Measurements from ENCODE around the gene HCFC1R1. TPM values are rescaled to one million over a fixed set of nuclear protein-coding genes. Genes with fewer than 3 reads are reported as not detected.

HCFC1R1 gene
- polyA plus RNA-seq, 3 donors, result 16.7 to 27.1 (median 19.9) TPM

DNA sequence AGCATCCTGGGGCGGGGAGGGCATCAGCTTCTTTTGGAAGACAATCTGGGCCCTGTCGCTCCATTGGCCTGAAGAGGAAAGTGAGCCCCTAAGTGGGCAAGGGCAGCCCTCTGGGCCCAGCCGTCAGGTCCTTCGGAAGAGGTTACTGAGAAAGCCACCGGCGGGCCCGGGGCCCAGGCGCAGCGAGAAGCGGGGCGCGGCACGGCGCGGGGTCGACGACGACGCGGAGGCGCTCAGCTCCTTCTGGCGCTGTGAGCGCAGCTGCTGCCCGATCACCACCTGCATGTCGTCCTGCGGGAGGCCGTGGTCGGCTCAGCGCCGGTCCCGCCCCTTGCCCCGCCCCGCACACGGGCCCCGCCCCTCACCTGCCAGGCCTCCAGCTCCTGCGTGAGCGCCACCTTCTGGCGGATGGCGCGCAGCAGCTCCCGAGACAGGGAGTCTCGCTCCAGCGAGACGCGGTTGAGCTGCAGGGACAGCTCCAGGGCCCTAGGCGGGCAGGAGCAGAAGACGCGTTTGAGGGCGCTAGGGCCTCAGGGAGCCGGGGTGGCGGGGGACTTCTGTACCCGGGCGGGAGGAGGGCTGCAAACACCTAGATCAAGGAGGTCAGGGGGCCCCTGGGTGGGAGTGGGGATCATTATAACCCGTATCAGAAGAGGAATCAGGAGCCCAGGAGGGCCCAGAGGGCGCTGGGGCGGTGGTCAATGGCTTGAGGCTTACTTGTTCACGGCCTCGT lies 4.4 kb upstream of the HCFC1R1 start:
- H3K4me1 Mint-ChIP-seq, result peaks cover 43% of the 10 kb centered on the region
- H3K79me2 ChIP-seq (ENCODE audit: insufficient read depth, low read length), result no peaks in the 10 kb centered on the region
- peak overlapping the region in 1 of 2 donors; percentile 86 for H3K4me3 Mint-ChIP-seq
- H3K4me1 ChIP-seq (ENCODE audit: control insufficient read depth in 1 of 2, insufficient read depth in 2 of 2, low read length in 2 of 2), result peaks cover 33 to 41% of the 10 kb centered on the region in 2 donors
- no peak overlapping the region for H2AFZ ChIP-seq (ENCODE audit: insufficient read depth, low read depth, low read length, poor library complexity, severe bottlenecking)
- intact Hi-C loops (cut with micrococcal nuclease), result loop anchor here (2.0 to 10.0 kb wide), 2 partner anchors 25 to 97 kb away; no protein-coding TSS in a partner anchor
- no peak overlapping the region for H3K27ac Mint-ChIP-seq
- peak overlapping the region in 1 of 3 experiments; percentile 36 for H3K4me3 ChIP-seq (replicated peaks in 1 of 3; ENCODE audit: low read depth in 2 of 3, low read length in 3 of 3)
- peaks cover 27 to 29% of the 10 kb centered on the region in 2 donors for H3K36me3 Mint-ChIP-seq
- H3K9me3 Mint-ChIP-seq, result peaks cover 0 to 27% (median 6%) of the 10 kb centered on the region in 7 donors
- TF ChIP-seq, protein P1, sequence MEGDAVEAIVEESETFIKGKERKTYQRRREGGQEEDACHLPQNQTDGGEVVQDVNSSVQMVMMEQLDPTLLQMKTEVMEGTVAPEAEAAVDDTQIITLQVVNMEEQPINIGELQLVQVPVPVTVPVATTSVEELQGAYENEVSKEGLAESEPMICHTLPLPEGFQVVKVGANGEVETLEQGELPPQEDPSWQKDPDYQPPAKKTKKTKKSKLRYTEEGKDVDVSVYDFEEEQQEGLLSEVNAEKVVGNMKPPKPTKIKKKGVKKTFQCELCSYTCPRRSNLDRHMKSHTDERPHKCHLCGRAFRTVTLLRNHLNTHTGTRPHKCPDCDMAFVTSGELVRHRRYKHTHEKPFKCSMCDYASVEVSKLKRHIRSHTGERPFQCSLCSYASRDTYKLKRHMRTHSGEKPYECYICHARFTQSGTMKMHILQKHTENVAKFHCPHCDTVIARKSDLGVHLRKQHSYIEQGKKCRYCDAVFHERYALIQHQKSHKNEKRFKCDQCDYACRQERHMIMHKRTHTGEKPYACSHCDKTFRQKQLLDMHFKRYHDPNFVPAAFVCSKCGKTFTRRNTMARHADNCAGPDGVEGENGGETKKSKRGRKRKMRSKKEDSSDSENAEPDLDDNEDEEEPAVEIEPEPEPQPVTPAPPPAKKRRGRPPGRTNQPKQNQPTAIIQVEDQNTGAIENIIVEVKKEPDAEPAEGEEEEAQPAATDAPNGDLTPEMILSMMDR (IDR thresholded peaks at IDR 0.05), result peak; percentile 90
- H3K36me3 ChIP-seq (replicated peaks in 1 of 2; ENCODE audit: control insufficient read depth in 1 of 2, insufficient read depth in 2 of 2, low read length in 2 of 2), result peaks cover 19 to 21% of the 10 kb centered on the region in 2 donors
- no peak overlapping the region for H3K9ac ChIP-seq (ENCODE audit: insufficient read depth, low read length, poor library complexity, severe bottlenecking)
- peaks cover 38 to 50% (median 48%) of the 10 kb centered on the region in 3 donors for H3K27me3 Mint-ChIP-seq (ENCODE audit: low read depth in 3 of 3)
- H4K20me1 ChIP-seq (ENCODE audit: insufficient read depth, low read length), result peaks cover 50% of the 10 kb centered on the region
- H3K4me2 ChIP-seq (replicated peaks; ENCODE audit: extremely low read depth, low read length, poor library complexity, severe bottlenecking), result peak overlapping the region; percentile 55
- no peak overlapping the region for H3K27ac ChIP-seq (ENCODE audit: low read depth in 1 of 2, low read length in 2 of 2)
- peaks cover 22 to 46% of the 10 kb centered on the region in 2 donors for H3K27me3 ChIP-seq (ENCODE audit: control insufficient read depth in 2 of 2, insufficient read depth in 2 of 2, low read length in 2 of 2)
- DNase-seq, result peak; percentile 72 to 78 (median 77)
- H3K9me3 ChIP-seq (replicated peaks in 1 of 2; ENCODE audit: control insufficient read depth in 1 of 2, insufficient read depth in 1 of 2, low read length in 2 of 2), result peaks cover 0 to 12% of the 10 kb centered on the region in 2 donors
- 7% methylated on average over 55 of the region's 58 CpGs for WGBS (ENCODE audit: insufficient coverage)

- Histone ChIP-seq H3K36me3 (replicated peaks in 1 of 2; ENCODE audit: control insufficient read depth in 1 of 2, insufficient read depth in 2 of 2, low read length in 2 of 2) (peaks cover 19 to 21% of the 10 kb centered on the region in 2 donors), H3K27me3 (ENCODE audit: control insufficient read depth in 2 of 2, insufficient read depth in 2 of 2, low read length in 2 of 2) (peaks cover 18 to 39% of the 10 kb centered on the region in 2 donors), H3K4me2 (replicated peaks; ENCODE audit: extremely low read depth, low read length, poor library complexity, severe bottlenecking) (no peak overlapping the region), H2AFZ (ENCODE audit: insufficient read depth, low read depth, low read length, poor library complexity, severe bottlenecking) (no peak overlapping the region), H3K27ac (ENCODE audit: low read depth in 1 of 2, low read length in 2 of 2) (no peak overlapping the region), H3K79me2 (ENCODE audit: insufficient read depth, low read length) (no peaks in the 10 kb centered on the region), H3K9ac (ENCODE audit: insufficient read depth, low read length, poor library complexity, severe bottlenecking) (no peak overlapping the region), H3K4me3 (replicated peaks in 1 of 3; ENCODE audit: low read depth in 2 of 3, low read length in 3 of 3) (no peak overlapping the region), H3K4me1 (ENCODE audit: control insufficient read depth in 1 of 2, insufficient read depth in 2 of 2, low read length in 2 of 2) (peaks cover 40 to 48% of the 10 kb centered on the region in 2 donors), H3K9me3 (replicated peaks in 1 of 2; ENCODE audit: control insufficient read depth in 1 of 2, insufficient read depth in 1 of 2, low read length in 2 of 2) (peaks cover 0 to 12% of the 10 kb centered on the region in 2 donors), H4K20me1 (ENCODE audit: insufficient read depth, low read length) (peaks cover 57% of the 10 kb centered on the region)
- WGBS (ENCODE audit: insufficient coverage), result 98% methylated on average over 5 of the region's 8 CpGs
- H3K4me1 Mint-ChIP-seq, result peaks cover 47% of the 10 kb centered on the region
- peaks cover 31 to 43% (median 41%) of the 10 kb centered on the region in 3 donors for H3K27me3 Mint-ChIP-seq (ENCODE audit: low read depth in 3 of 3)
- intact Hi-C loops (cut with micrococcal nuclease), result loop anchor here in 1 of 2 donors (10.0 kb wide), 1 partner anchor 97 kb away; no protein-coding TSS in a partner anchor
- peak overlapping the region in 1 of 7 donors; percentile 30 for H3K27ac Mint-ChIP-seq
- H3K4me3 Mint-ChIP-seq, result no peak overlapping the region
- TF ChIP-seq, protein P1 (IDR thresholded peaks at IDR 0.05), result no peak
- H3K36me3 Mint-ChIP-seq, result peaks cover 26 to 27% of the 10 kb centered on the region in 2 donors
- DNase-seq, result no peak
- peaks cover 0 to 21% (median 6%) of the 10 kb centered on the region in 7 donors for H3K9me3 Mint-ChIP-seq
Observed at GRCh38 chr16:3027489-3027795, 3.7 kb upstream of the HCFC1R1 start.

All from CD14-positive monocyte (primary cell).